Measurements from ENCODE around the gene ESAM.

Gene ESAM

DNA sequence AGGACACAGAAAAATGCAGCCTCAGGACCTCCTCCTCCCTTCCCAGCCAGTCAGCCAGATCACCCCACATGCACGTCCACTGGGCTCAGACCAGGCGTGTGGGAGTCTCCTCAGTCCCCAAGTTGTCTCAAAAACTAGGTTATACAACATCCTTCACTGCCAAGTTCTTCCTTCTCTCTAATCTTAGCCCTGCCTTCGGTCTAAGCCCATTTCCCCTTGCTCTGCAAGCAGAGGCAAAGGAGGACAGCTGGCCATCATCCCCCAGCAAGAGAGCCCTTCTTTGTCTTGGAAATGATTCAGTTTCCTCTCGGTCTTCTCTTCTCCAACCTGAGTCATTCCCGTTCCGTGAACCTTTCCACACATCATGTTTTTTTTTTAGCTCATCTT lies 36.4 kb downstream of the ESAM start:
- Histone ChIP-seq H3K4ac (ENCODE audit: low read depth in 1 of 2, low read length in 2 of 2) (no peak overlapping the region), H3K14ac (ENCODE audit: low read length in 2 of 2) (no peak overlapping the region), H2BK12ac (ENCODE audit: low read length in 2 of 2) (no peak overlapping the region), H3K27ac (ENCODE audit: low read length, poor library complexity, severe bottlenecking) (no peak overlapping the region), H3K4me1 (ENCODE audit: control insufficient read depth, insufficient read depth, low read depth, low read length) (peaks cover 9% of the 10 kb centered on the region), H2BK120ac (ENCODE audit: low read depth, low read length) (no peak overlapping the region), H2AFZ (ENCODE audit: low read depth, low read length) (no peak overlapping the region), H3K4me2 (ENCODE audit: low read length, poor library complexity, severe bottlenecking) (no peak overlapping the region), H3K4me3 (ENCODE audit: insufficient read depth in 1 of 2, low read depth in 1 of 2, low read length in 2 of 2) (no peak overlapping the region), H3K9me3 (ENCODE audit: control insufficient read depth, low read length) (no peaks in the 10 kb centered on the region), H3K36me3 (ENCODE audit: control insufficient read depth in 1 of 2, insufficient read depth in 2 of 2, low read depth in 1 of 2, low read length in 2 of 2) (no peaks in the 10 kb centered on the region), H3K18ac (ENCODE audit: low read depth in 1 of 2, low read length in 2 of 2) (no peak overlapping the region), H4K91ac (ENCODE audit: low read length) (no peak overlapping the region), H3K27me3 (ENCODE audit: control insufficient read depth in 1 of 2, insufficient read depth in 1 of 2, low read length in 2 of 2) (peaks cover 59 to 78% of the 10 kb centered on the region in 2 experiments), H2AK5ac (ENCODE audit: low read length, severe bottlenecking) (no peak overlapping the region), H4K8ac (ENCODE audit: low read length) (no peak overlapping the region), H2BK5ac (ENCODE audit: low read depth, low read length, poor library complexity, severe bottlenecking) (no peak overlapping the region), H3K79me1 (replicated peaks; ENCODE audit: low read length, poor library complexity, severe bottlenecking) (no peaks in the 10 kb centered on the region), H2BK15ac (ENCODE audit: low read depth, poor library complexity, severe bottlenecking) (no peak overlapping the region), H3K9ac (ENCODE audit: low read length) (no peak overlapping the region), H3K23ac (ENCODE audit: low read length in 2 of 2) (no peak overlapping the region)
- no peak for DNase-seq
- 31% methylated on average over 6 of the region's 6 CpGs for WGBS

DNA sequence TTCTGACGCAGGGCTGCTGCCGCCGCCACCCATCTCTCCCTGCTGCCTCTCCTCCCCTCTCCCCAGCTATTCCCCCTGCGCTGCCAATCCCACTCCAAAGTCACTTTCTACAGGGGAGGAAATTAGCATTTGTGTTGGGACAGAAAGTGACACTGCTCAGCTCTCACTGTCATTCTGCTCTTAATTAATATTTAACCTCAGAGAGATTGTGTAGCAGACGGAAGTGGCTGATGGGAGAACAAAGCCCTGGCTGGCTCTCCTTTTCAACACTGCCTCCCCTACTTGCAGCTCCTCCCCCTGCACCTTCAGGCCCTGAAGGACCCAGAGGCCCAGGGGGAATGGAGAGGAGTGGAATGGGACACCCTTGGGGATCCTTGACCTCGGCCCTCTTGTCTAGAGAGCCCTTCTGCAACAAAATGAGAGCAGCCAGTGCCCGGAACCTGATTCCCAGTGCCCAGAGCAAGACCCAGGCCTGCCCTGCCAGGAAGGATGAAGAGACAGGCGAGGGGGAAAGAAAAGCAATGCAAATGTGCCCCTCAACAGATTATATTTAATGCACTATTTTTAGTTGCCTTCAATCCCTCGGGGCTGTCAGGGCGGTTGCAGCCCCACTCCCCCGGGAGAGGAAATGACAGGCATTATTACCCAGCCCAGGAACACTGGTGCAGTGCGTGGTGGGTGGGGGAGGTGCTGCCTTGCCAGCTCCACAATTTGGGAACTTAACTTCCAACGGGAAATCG lies 36.9 kb downstream of the ESAM start:
- no peak overlapping the region for H2AK5ac ChIP-seq (ENCODE audit: low read length, severe bottlenecking)
- no peak overlapping the region for H3K27ac ChIP-seq (ENCODE audit: low read length, poor library complexity, severe bottlenecking)
- no peak overlapping the region for H2BK15ac ChIP-seq (ENCODE audit: low read depth, poor library complexity, severe bottlenecking)
- H3K36me3 ChIP-seq (ENCODE audit: control insufficient read depth in 1 of 2, insufficient read depth in 2 of 2, low read depth in 1 of 2, low read length in 2 of 2): no peaks in the 10 kb centered on the region
- H3K4me2 ChIP-seq (ENCODE audit: low read length, poor library complexity, severe bottlenecking): no peak overlapping the region
- no peak overlapping the region for H3K14ac ChIP-seq (ENCODE audit: low read length in 2 of 2)
- no peak overlapping the region for H3K23ac ChIP-seq (ENCODE audit: low read length in 2 of 2)
- H3K18ac ChIP-seq (ENCODE audit: low read depth in 1 of 2, low read length in 2 of 2): no peak overlapping the region
- H3K79me1 ChIP-seq (replicated peaks; ENCODE audit: low read length, poor library complexity, severe bottlenecking): no peaks in the 10 kb centered on the region
- H3K4ac ChIP-seq (ENCODE audit: low read depth in 1 of 2, low read length in 2 of 2): no peak overlapping the region
- no peak overlapping the region for H2BK120ac ChIP-seq (ENCODE audit: low read depth, low read length)
- no peak overlapping the region for H2AFZ ChIP-seq (ENCODE audit: low read depth, low read length)
- H3K27me3 ChIP-seq (ENCODE audit: control insufficient read depth in 1 of 2, insufficient read depth in 1 of 2, low read length in 2 of 2): peaks cover 65 to 79% of the 10 kb centered on the region in 2 experiments
- H3K4me1 ChIP-seq (ENCODE audit: control insufficient read depth, insufficient read depth, low read depth, low read length): peaks cover 9% of the 10 kb centered on the region
- H3K4me3 ChIP-seq (ENCODE audit: insufficient read depth in 1 of 2, low read depth in 1 of 2, low read length in 2 of 2): no peak overlapping the region
- no peak overlapping the region for H4K91ac ChIP-seq (ENCODE audit: low read length)
- no peak overlapping the region for H3K9ac ChIP-seq (ENCODE audit: low read length)
- H4K8ac ChIP-seq (ENCODE audit: low read length): no peak overlapping the region
- H2BK12ac ChIP-seq (ENCODE audit: low read length in 2 of 2): no peak overlapping the region
- no peak overlapping the region for H2BK5ac ChIP-seq (ENCODE audit: low read depth, low read length, poor library complexity, severe bottlenecking)
- DNase-seq: no peak
- 31% methylated on average over 12 of the region's 14 CpGs for WGBS
- H3K9me3 ChIP-seq (ENCODE audit: control insufficient read depth, low read length): no peaks in the 10 kb centered on the region

DNA sequence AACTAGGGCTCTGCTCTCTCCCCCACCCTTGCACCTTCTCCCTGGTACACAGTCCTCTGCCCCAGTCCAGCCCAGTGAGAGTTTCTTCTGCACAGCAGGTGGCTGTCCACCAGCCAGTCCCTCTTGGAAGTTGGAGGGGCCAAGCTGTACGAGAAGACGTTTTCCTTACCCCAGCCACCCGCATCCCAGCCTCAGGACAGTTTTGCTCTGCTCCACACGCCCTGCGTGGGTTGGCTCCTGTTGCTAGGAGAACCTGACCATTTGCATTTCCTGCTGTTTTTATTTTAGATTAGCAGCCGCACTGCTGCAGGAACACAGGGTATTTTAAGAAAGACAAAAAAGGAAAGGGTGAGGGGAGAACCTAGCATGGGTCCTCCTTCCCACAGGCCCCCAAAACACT lies 39.9 kb downstream of the ESAM start:
- Histone ChIP-seq H2BK12ac (ENCODE audit: low read length in 2 of 2) (no peak overlapping the region), H3K9ac (ENCODE audit: low read length) (no peak overlapping the region), H2BK120ac (ENCODE audit: low read depth, low read length) (no peak overlapping the region), H3K27me3 (ENCODE audit: control insufficient read depth in 1 of 2, insufficient read depth in 1 of 2, low read length in 2 of 2) (peaks cover 79 to 92% of the 10 kb centered on the region in 2 experiments), H2AK5ac (ENCODE audit: low read length, severe bottlenecking) (no peak overlapping the region), H3K23ac (ENCODE audit: low read length in 2 of 2) (no peak overlapping the region), H2BK5ac (ENCODE audit: low read depth, low read length, poor library complexity, severe bottlenecking) (no peak overlapping the region), H3K4ac (ENCODE audit: low read depth in 1 of 2, low read length in 2 of 2) (no peak overlapping the region), H3K4me3 (ENCODE audit: insufficient read depth in 1 of 2, low read depth in 1 of 2, low read length in 2 of 2) (no peak overlapping the region), H3K14ac (ENCODE audit: low read length in 2 of 2) (no peak overlapping the region), H3K27ac (ENCODE audit: low read length, poor library complexity, severe bottlenecking) (no peak overlapping the region), H3K4me1 (ENCODE audit: control insufficient read depth, insufficient read depth, low read depth, low read length) (peaks cover 19% of the 10 kb centered on the region), H3K4me2 (ENCODE audit: low read length, poor library complexity, severe bottlenecking) (no peak overlapping the region), H3K9me3 (ENCODE audit: control insufficient read depth, low read length) (no peaks in the 10 kb centered on the region), H2BK15ac (ENCODE audit: low read depth, poor library complexity, severe bottlenecking) (no peak overlapping the region), H4K8ac (ENCODE audit: low read length) (no peak overlapping the region), H3K18ac (ENCODE audit: low read depth in 1 of 2, low read length in 2 of 2) (no peak overlapping the region), H2AFZ (ENCODE audit: low read depth, low read length) (no peak overlapping the region), H3K79me1 (replicated peaks; ENCODE audit: low read length, poor library complexity, severe bottlenecking) (no peaks in the 10 kb centered on the region), H3K36me3 (ENCODE audit: control insufficient read depth in 1 of 2, insufficient read depth in 2 of 2, low read depth in 1 of 2, low read length in 2 of 2) (no peaks in the 10 kb centered on the region), H4K91ac (ENCODE audit: low read length) (no peak overlapping the region)
- no peak for DNase-seq
- WGBS: 55% methylated on average over 6 of the region's 6 CpGs

DNA sequence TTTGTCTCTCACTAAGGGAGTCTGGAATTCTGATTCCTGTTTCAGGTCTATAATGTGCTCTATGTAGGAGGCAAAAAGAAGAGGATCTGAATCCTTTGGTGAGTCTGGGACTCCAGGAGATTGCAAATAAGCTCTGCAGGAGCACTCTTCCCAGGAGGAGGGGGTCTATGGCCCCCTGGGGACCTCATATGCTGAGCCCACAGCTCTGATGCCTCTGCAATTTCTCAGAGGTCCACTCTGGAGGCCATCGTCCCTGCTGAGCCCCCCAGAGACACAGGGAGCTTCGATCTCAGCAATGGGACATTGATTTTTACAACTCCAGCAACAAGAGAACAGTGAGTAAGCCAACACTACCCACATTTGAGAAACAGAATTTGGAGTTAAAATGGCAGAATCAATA lies 42.6 kb downstream of the ESAM start:
- H2BK12ac ChIP-seq (ENCODE audit: low read length in 2 of 2): no peak overlapping the region
- H3K4me2 ChIP-seq (ENCODE audit: low read length, poor library complexity, severe bottlenecking): no peak overlapping the region
- H3K4me3 ChIP-seq (ENCODE audit: insufficient read depth in 1 of 2, low read depth in 1 of 2, low read length in 2 of 2): no peak overlapping the region
- peaks cover 82 to 99% of the 10 kb centered on the region in 2 experiments for H3K27me3 ChIP-seq (ENCODE audit: control insufficient read depth in 1 of 2, insufficient read depth in 1 of 2, low read length in 2 of 2)
- no peak overlapping the region for H2AFZ ChIP-seq (ENCODE audit: low read depth, low read length)
- no peak overlapping the region for H3K9ac ChIP-seq (ENCODE audit: low read length)
- no peaks in the 10 kb centered on the region for H3K9me3 ChIP-seq (ENCODE audit: control insufficient read depth, low read length)
- H3K23ac ChIP-seq (ENCODE audit: low read length in 2 of 2): no peak overlapping the region
- H4K91ac ChIP-seq (ENCODE audit: low read length): no peak overlapping the region
- H4K8ac ChIP-seq (ENCODE audit: low read length): no peak overlapping the region
- WGBS: 13% methylated on average over 2 of the region's 2 CpGs
- H3K27ac ChIP-seq (ENCODE audit: low read length, poor library complexity, severe bottlenecking): no peak overlapping the region
- H2BK120ac ChIP-seq (ENCODE audit: low read depth, low read length): no peak overlapping the region
- H3K4ac ChIP-seq (ENCODE audit: low read depth in 1 of 2, low read length in 2 of 2): no peak overlapping the region
- H3K14ac ChIP-seq (ENCODE audit: low read length in 2 of 2): no peak overlapping the region
- no peak overlapping the region for H2AK5ac ChIP-seq (ENCODE audit: low read length, severe bottlenecking)
- H3K79me1 ChIP-seq (replicated peaks; ENCODE audit: low read length, poor library complexity, severe bottlenecking): no peaks in the 10 kb centered on the region
- H3K18ac ChIP-seq (ENCODE audit: low read depth in 1 of 2, low read length in 2 of 2): no peak overlapping the region
- peaks cover 10% of the 10 kb centered on the region for H3K4me1 ChIP-seq (ENCODE audit: control insufficient read depth, insufficient read depth, low read depth, low read length)
- no peaks in the 10 kb centered on the region for H3K36me3 ChIP-seq (ENCODE audit: control insufficient read depth in 1 of 2, insufficient read depth in 2 of 2, low read depth in 1 of 2, low read length in 2 of 2)
- no peak overlapping the region for H2BK5ac ChIP-seq (ENCODE audit: low read depth, low read length, poor library complexity, severe bottlenecking)
- H2BK15ac ChIP-seq (ENCODE audit: low read depth, poor library complexity, severe bottlenecking): no peak overlapping the region
- no peak for DNase-seq

Data from mesenchymal stem cell (in vitro differentiated cells and primary cell).